GM19467 (cell line): ENCODE results near the gene ARL6IP6.
"Not testable (repeated sequence)": the region's sequence is repeated elsewhere in the genome, so short reads cannot be mapped to it uniquely, and the experiment has no call there.

Experiments used
- ATAC-seq: cut with Tn5 transposase; IDR thresholded peaks from one replicate; pipeline ENCODE4 v1.9.1; 2021; ENCODE audit warnings: mild to moderate bottlenecking, moderate library complexity; ENCODE audit not compliant: unreplicated experiment

ARL6IP6 gene

GRCh38 chr2:152720794-152721193 lies 2.4 kb downstream of the ARL6IP6 start:
- no peak for ATAC-seq

- not testable (repeated sequence) for ATAC-seq
Measured at GRCh38 chr2:152722639-152723038, 4.2 kb downstream of the ARL6IP6 start.

- no peak for ATAC-seq
Measured at GRCh38 chr2:152723918-152724317, 5.5 kb downstream of the ARL6IP6 start.

- ATAC-seq, result no peak
Measured at GRCh38 chr2:152729844-152730243, 11.4 kb downstream of the ARL6IP6 start.

- ATAC-seq, result peak; percentile 82
Measured at GRCh38 chr2:152730591-152731333, 12.3 kb downstream of the ARL6IP6 start.

GRCh38 chr2:152737509-152737908 lies 19.1 kb downstream of the ARL6IP6 start:
- ATAC-seq, result not testable (repeated sequence)

- no peak for ATAC-seq
Measured at GRCh38 chr2:152738438-152738837, 20.0 kb downstream of the ARL6IP6 start.

- not testable (repeated sequence) for ATAC-seq
Measured at GRCh38 chr2:152739705-152740104, 21.3 kb downstream of the ARL6IP6 start.

- ATAC-seq, result peak; percentile 87
Measured at GRCh38 chr2:152740743-152741328, 22.4 kb downstream of the ARL6IP6 start.

- peak; percentile 53 for ATAC-seq
Measured at GRCh38 chr2:152743002-152743401, 24.6 kb downstream of the ARL6IP6 start.

- not testable (repeated sequence) for ATAC-seq
Measured at GRCh38 chr2:152747751-152748150, 29.3 kb downstream of the ARL6IP6 start.

GRCh38 chr2:152755029-152755428 lies 36.6 kb downstream of the ARL6IP6 start:
- no peak for ATAC-seq

- no peak for ATAC-seq
Measured at GRCh38 chr2:152759290-152760072, 41.1 kb downstream of the ARL6IP6 start.

GRCh38 chr2:152761214-152761613 lies 42.8 kb downstream of the ARL6IP6 start:
- ATAC-seq, result no peak

- no peak for ATAC-seq
Measured at GRCh38 chr2:152762202-152762601, 43.8 kb downstream of the ARL6IP6 start.

GRCh38 chr2:152763208-152763607 lies 44.8 kb downstream of the ARL6IP6 start:
- not testable (repeated sequence) for ATAC-seq

- ATAC-seq, result no peak
Measured at GRCh38 chr2:152763651-152764050, 45.2 kb downstream of the ARL6IP6 start.

GRCh38 chr2:152766928-152767327 lies 48.5 kb downstream of the ARL6IP6 start:
- ATAC-seq, result no peak

GRCh38 chr2:152781175-152781574 lies 62.8 kb downstream of the ARL6IP6 start:
- ATAC-seq, result no peak

- no peak for ATAC-seq
Measured at GRCh38 chr2:152782171-152782570, 63.8 kb downstream of the ARL6IP6 start.

GRCh38 chr2:152790883-152791282 lies 72.5 kb downstream of the ARL6IP6 start:
- no peak for ATAC-seq

- ATAC-seq, result no peak
Measured at GRCh38 chr2:152791979-152792378, 73.6 kb downstream of the ARL6IP6 start.
